HG03442 (cell line): ENCODE data around the gene MX1.

ENCODE experiments used
- ATAC-seq: cut with Tn5 transposase; IDR thresholded peaks from one replicate; pipeline ENCODE4 v1.9.1; 2021; ENCODE audit warnings: mild to moderate bottlenecking, moderate library complexity; ENCODE audit not compliant: unreplicated experiment

The MX1 gene

GRCh38 chr21:41431788-41432548 is 5.9 kb downstream of the MX1 start:
- ATAC-seq = peak; percentile 74

DNA sequence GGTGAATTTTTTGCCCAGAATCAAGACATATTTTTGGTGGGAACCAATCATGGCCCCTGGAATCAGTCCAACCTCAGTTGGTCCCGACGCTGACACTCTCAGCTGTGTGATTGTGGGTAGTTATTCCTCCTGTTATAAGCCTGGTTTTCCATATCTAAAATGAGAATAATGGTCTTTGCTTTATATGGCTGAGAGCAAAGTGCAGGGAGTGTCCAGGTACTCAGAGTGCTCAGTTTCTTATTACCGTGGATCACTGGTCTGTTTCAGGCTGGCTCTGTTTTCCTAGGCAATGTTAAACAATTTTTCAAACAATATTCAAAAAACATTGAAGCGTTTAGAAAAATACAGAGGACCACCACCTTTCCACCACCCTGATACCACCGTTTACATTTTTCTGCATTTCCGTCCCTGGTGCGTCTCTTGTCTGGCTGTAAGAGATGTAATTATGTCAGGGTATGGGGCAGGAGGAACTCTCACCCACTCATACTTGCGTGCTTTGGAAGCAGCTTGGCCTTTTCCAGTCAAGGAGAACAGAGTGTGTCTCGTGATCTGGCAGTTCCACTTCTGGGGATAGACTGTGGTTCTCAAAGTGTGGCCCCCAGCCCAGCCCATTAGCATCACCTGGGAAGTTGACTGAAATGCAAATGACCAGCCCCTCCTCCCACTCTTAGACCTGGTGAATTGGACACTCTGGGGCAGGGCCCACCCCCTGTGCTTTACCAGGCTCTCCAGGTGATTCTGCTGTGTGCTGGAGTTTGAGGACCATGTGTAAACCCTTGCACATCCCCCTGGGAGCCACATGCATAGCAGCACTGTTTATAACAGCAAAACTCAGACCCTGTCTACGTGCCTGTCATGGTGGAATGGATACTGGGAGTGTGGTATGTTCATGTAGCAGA is 6.8 kb downstream of the MX1 start:
- no peak for ATAC-seq

- ATAC-seq = no peak
Observed at GRCh38 chr21:41433566-41433965, 7.5 kb downstream of the MX1 start.

DNA sequence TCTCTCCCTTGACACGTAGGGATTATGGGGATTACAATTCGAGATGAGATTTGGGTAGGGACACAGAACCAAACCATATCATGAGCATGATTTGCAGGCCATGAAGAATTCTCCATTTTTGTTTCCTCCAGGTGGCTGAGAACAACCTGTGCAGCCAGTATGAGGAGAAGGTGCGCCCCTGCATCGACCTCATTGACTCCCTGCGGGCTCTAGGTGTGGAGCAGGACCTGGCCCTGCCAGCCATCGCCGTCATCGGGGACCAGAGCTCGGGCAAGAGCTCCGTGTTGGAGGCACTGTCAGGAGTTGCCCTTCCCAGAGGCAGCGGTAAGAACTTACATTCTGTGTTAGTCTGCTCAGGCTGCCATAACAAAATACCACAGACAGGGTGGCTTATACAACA is 9.7 kb downstream of the MX1 start:
- no peak for ATAC-seq

GRCh38 chr21:41437729-41438128 is 11.7 kb downstream of the MX1 start:
- no peak for ATAC-seq

DNA sequence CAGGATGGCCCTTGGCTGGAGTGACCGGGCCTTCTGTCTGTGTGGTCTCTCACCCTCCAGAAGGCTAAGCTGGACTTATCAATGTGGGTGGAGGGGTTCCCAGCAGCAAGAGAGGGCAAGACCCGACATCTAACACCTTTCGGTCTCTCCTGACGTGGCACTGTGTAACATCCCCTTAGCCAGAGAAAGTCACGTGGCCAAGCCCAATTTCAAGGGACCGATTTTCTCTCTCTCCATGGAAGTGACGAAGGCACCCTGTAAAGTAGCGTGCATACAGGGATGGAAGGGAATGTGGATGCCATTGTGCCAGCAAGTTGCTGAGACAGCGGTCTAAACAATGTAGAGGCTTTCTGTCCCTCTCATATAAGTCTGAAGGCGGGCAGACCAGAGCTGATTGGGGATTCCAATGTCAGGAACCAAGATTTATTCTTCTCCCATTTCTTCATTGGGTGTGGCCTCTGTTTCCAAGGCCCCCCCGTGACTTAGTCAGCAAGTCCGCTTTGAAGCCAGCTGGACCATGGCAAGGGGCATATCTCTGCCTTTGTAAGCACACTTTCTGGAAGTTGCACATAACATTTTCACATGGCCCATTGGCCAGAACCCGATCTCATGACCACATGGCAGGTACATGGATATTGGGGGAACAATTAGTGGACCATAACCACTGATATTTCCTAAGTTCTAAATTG is 12.5 kb downstream of the MX1 start:
- no peak for ATAC-seq

DNA sequence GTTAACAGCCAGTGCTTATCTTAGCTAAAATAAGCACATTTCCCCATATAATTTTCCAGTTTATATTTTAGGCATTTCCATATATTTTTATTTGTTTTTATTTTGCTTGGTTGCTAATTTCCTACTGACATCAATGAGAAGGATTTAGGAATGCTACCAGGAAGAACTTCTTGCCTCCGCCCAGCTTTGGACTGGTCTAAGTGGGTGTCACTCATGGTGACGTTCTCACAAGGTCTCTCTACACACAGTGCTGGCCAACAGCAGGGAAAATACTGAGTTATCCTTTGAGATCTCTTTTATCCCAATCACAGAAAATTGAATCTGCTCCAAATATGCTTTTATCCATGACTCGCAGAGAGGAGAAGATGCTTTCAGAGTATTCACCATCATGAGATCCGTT is 13.2 kb downstream of the MX1 start:
- ATAC-seq = no peak

GRCh38 chr21:41441546-41441945 is 15.5 kb downstream of the MX1 start:
- no peak for ATAC-seq

DNA sequence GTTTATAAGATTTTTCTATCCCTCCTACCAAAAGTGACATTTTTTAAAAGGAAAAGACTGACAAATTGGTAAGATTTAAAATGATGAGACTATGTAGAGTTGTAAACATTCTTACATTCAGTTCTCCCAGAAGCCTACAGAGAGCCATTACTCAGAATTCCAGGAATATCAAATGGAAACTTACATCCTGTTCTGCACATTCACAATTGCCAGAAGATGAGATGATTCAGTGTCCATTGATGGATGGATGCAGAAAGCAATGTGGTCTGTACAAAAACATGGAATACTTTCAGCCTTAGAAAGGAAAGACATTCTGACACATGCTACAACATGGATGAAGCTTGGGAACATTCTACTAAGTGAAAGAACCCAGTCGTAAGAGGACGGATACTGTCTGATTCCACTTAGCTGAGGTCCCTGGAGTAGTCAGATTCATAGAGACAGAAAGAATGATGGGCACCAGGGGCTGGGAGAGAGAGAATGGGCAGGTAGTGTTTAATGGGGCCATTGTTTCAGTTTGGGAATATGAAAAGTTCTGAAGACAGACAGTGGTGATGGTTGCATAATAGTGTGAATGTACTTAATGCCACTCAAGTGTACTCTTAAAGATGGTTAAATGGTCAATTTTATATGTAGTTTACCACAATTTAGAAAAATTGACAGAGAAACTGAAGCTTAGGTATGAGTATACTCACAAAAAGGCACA is 16.6 kb downstream of the MX1 start:
- no peak for ATAC-seq

- no peak for ATAC-seq
Observed at GRCh38 chr21:41443562-41443961, 17.5 kb downstream of the MX1 start.

GRCh38 chr21:41444703-41445464 is 18.8 kb downstream of the MX1 start:
- no peak for ATAC-seq

DNA sequence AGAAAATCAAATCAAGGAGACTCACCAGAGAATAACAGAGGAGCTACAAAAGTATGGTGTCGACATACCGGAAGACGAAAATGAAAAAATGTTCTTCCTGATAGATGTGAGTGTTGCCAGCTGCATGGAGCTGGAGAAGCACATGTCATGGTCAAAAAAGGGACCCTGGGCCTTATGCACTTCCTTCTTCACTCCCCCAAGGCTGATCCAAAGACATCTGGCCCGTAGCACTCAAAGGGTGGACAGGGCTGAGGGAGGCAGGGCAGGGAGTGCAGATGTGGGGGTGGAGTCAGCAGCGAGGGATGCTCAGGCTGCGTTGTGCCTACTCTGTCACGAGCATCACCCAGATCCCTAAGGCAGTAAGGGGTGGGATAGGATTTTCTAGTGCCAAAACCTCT is 19.4 kb downstream of the MX1 start:
- no peak for ATAC-seq

GRCh38 chr21:41446586-41446985 is 20.5 kb downstream of the MX1 start:
- ATAC-seq = no peak

DNA sequence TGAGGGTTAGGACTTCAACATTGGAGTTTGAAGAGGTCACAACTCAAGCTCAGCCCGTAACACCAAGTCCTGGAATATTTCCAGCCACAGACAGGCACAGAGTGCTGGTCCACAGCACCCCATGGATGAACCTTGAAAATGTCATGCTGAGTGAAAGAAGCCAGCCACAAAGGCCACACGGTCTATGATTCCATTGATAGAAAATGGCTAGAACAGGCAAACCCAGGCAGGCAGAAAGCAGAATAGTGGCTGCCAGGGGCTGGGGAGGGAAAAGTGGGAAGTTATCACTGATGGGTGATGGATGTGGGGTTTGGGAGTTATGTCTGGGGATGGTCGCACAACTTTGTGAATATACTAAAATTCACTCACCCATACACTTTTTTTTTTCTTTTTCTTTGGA is 21.3 kb downstream of the MX1 start:
- no peak for ATAC-seq

- no peak for ATAC-seq
Observed at GRCh38 chr21:41449613-41450012, 23.6 kb downstream of the MX1 start.

GRCh38 chr21:41451753-41452676 is 26.0 kb downstream of the MX1 start:
- no peak for ATAC-seq

- ATAC-seq = no peak
Observed at GRCh38 chr21:41453198-41453597, 27.2 kb downstream of the MX1 start.

DNA sequence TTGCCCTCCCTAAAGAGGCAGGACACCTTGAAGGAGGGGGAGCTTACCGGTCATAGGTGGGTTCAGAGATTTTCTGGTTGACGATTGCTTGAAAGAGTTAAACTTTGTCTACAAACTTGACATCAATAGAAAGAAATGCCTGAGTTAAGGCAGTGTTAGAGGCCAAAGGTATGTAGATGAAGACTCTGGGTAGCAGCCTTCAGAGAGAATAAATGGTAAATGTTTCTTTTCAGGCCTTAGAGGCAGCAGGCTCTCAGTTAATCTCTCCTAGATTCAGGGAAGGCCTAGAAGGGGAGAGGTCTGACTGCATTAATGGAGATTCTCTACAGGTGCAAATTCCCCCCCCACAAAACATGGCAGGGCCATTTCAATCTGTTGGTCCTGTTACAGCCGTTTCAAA is 27.7 kb downstream of the MX1 start:
- no peak for ATAC-seq

DNA sequence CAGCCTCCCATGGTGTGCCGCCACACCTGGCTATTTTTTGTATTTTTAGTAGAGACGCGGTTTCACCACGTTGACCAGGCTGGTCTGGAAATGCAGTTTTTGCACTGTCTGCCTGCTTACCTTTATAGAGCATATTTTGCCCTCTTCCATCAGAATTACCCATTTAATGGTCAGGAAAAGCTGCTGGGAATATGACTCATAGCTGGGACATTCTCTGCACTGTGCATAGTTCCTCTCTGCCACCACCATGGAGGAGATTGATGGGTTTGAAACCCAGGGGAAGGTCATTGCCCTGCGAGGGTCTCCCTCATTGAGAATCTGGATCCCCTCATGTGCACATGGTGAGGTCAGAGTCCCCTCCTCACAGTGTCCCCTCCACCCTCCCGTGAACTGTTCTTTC is 32.1 kb downstream of the MX1 start:
- no peak for ATAC-seq
